ENCODE data around the gene CTSW.
"Not testable (repeated sequence)": the region's sequence is repeated elsewhere in the genome, so short reads cannot be mapped to it uniquely, and the experiment has no call there.

The CTSW gene

GRCh38 chr11:65886826-65887722 lies 7.4 kb downstream of the CTSW start:
- no peak for DNase-seq

- DNase-seq: no peak
These were observed 8.1 kb downstream of the CTSW start for GRCh38 chr11:65887723-65888162.

- peak; percentile 71 for DNase-seq
These were observed 8.7 kb downstream of the CTSW start, which contains the start of gene FIBP for GRCh38 chr11:65888163-65888814. Gene FIBP, minus strand, starts transcription at chr11:65888471. Its CDS starts 53 bp downstream, at chr11:65888418.

GRCh38 chr11:65890324-65891218 lies 10.9 kb downstream of the CTSW start, which contains the start of gene CCDC85B:
Gene CCDC85B, plus strand, starts transcription at chr11:65890673. Its CDS starts 111 bp downstream, at chr11:65890784.
- peak; percentile 52 for DNase-seq

GRCh38 chr11:65891219-65892136 lies 11.8 kb downstream of the CTSW start:
- DNase-seq: no peak

GRCh38 chr11:65892137-65892540 lies 12.5 kb downstream of the CTSW start:
- DNase-seq: not testable (repeated sequence)

- DNase-seq: no peak
These were observed 13.2 kb downstream of the CTSW start for GRCh38 chr11:65892661-65893317.

- no peak for DNase-seq
These were observed 14.5 kb downstream of the CTSW start for GRCh38 chr11:65894034-65894591.

GRCh38 chr11:65895482-65895981 lies 15.9 kb downstream of the CTSW start:
- DNase-seq: no peak

- DNase-seq: no peak
These were observed 16.7 kb downstream of the CTSW start for GRCh38 chr11:65896034-65896999.

- DNase-seq: no peak
These were observed 17.4 kb downstream of the CTSW start for GRCh38 chr11:65897020-65897471.

- no peak for DNase-seq
These were observed 19.2 kb downstream of the CTSW start for GRCh38 chr11:65898656-65899355.

- no peak for DNase-seq
These were observed 19.9 kb downstream of the CTSW start for GRCh38 chr11:65899356-65900124.

- no peak for DNase-seq
These were observed 20.7 kb downstream of the CTSW start, which contains the start of gene FOSL1 for GRCh38 chr11:65900125-65900898. Gene FOSL1, minus strand, starts transcription at chr11:65900388. Its CDS starts 49 bp downstream, at chr11:65900339.

GRCh38 chr11:65900899-65901180 lies 21.2 kb downstream of the CTSW start:
- DNase-seq: no peak

- no peak for DNase-seq
These were observed 23.4 kb downstream of the CTSW start for GRCh38 chr11:65903068-65903481.

- DNase-seq: no peak
These were observed 24.1 kb downstream of the CTSW start for GRCh38 chr11:65903715-65904114.
